Neural cell (in vitro differentiated cells): Measurements from ENCODE around the gene MSI1. TPM values are rescaled to one million over a fixed set of nuclear protein-coding genes. Genes with fewer than 3 reads are reported as not detected.

ENCODE experiments used
- H2AFZ ChIP-seq: fragments of 200-600, 300-800 bp; sonication (generic), shearing (Covaris generic); 2 replicates; pipeline ENCODE4 v1.6.0; 2014; ENCODE audit warnings: low read depth, mild to moderate bottlenecking, antibody characterized with exemption, low read length, moderate library complexity
- H3F3A ChIP-seq: fragments of 200-600 bp; shearing (Covaris generic); 2 replicates; pipeline ENCODE4 v1.6.1; 2016; ENCODE audit warnings: mild to moderate bottlenecking, moderate library complexity, mixed read lengths, antibody characterized with exemption, low read length; ENCODE audit not compliant: insufficient read depth, poor library complexity, severe bottlenecking
- H3K27ac ChIP-seq: fragments of 200-600, 300-800 bp; sonication (generic), shearing (Covaris generic); 2 replicates; pipeline ENCODE4 v1.5.1; 2014; ENCODE audit warnings: mild to moderate bottlenecking, low read length, moderate library complexity
- H3K27me3 ChIP-seq: fragments of 300-800, 200-600 bp; sonication (generic), shearing (Covaris generic); 2 replicates; pipeline ENCODE4 v1.6.0; 2014; ENCODE audit warnings: mild to moderate bottlenecking, low read depth, low read length, moderate library complexity; ENCODE audit not compliant: insufficient read depth
- H3K36me3 ChIP-seq: fragments of 300-800, 200-600 bp; sonication (generic), shearing (Covaris generic); 2 replicates; pipeline ENCODE4 v1.5.1; 2014; ENCODE audit warnings: mild to moderate bottlenecking, antibody characterized with exemption, low read length, moderate library complexity; ENCODE audit not compliant: insufficient read depth
- H3K4me2 ChIP-seq: fragments of 300-800, 200-600 bp; sonication (generic), shearing (Covaris generic); 2 replicates; pipeline ENCODE4 v1.6.0; 2014; ENCODE audit warnings: mild to moderate bottlenecking, low read length
- H3K4me3 ChIP-seq: fragments of 300-800, 200-600 bp; sonication (generic), shearing (Covaris generic); 2 replicates; pipeline ENCODE4 v1.5.1; 2014; ENCODE audit warnings: mild to moderate bottlenecking, low read length, moderate library complexity
- H3K79me2 ChIP-seq: fragments of 200-600 bp; shearing (Covaris generic); replicated peaks from 2 replicates; pipeline ENCODE4 v1.6.0; 2014; ENCODE audit warnings: mild to moderate bottlenecking, low read length, moderate library complexity; ENCODE audit not compliant: insufficient read depth
- H3K9ac ChIP-seq: fragments of 300-800, 200-600 bp; sonication (generic), shearing (Covaris generic); 2 replicates; pipeline ENCODE4 v1.6.1; 2016; ENCODE audit warnings: mild to moderate bottlenecking, low read length, mixed read lengths
- H3K9me2 ChIP-seq: fragments of 200-600 bp; shearing (Covaris generic); 2 replicates; pipeline ENCODE4 v1.6.1; 2016; ENCODE audit warnings: mild to moderate bottlenecking, low read length, mixed read lengths; ENCODE audit not compliant: insufficient read depth
- H3K9me3 ChIP-seq: fragments of 200-600, 300-800 bp; sonication (generic), shearing (Covaris generic); 2 replicates; pipeline ENCODE4 v1.6.1; 2016; ENCODE audit warnings: mild to moderate bottlenecking, mixed run types, low read length, moderate library complexity, mixed read lengths
- H4K20me1 ChIP-seq: fragments of 200-600 bp; shearing (Covaris generic); 2 replicates; pipeline ENCODE4 v1.6.1; 2016; ENCODE audit warnings: mild to moderate bottlenecking, mixed run types; ENCODE audit not compliant: insufficient read depth
- CTCF ChIP-seq: fragments of 450-650 bp; IDR thresholded peaks from 2 replicates; pipeline ENCODE4 v1.5.1; 2014; ENCODE audit warnings: antibody characterized with exemption, mild to moderate bottlenecking, moderate library complexity; ENCODE audit not compliant: poor library complexity, severe bottlenecking
- EP300 ChIP-seq: fragments of 450-650 bp; conservative IDR thresholded peaks from 2 replicates; pipeline ENCODE4 v1.6.1; 2014; ENCODE audit warnings: antibody characterized with exemption, mild to moderate bottlenecking, moderate library complexity; ENCODE audit not compliant: poor library complexity, severe bottlenecking
- EZH2 ChIP-seq: fragments of 200-600, 300-800 bp; shearing (Covaris generic), sonication (generic); IDR thresholded peaks from 2 replicates; pipeline ENCODE4 v1.6.1; 2014; ENCODE audit warnings: antibody characterized with exemption, low read length, borderline replicate concordance, mild to moderate bottlenecking; ENCODE audit not compliant: insufficient read depth, poor library complexity, severe bottlenecking
- MXI1 ChIP-seq: fragments of 450-650 bp; conservative IDR thresholded peaks from 2 replicates; pipeline ENCODE4 v1.6.1; 2014; ENCODE audit warnings: antibody characterized with exemption, mild to moderate bottlenecking; ENCODE audit not compliant: poor library complexity, severe bottlenecking
- POLR2AphosphoS5 ChIP-seq: IDR thresholded peaks from 2 replicates; pipeline ENCODE4 v1.6.1; 2012
- RAD21 ChIP-seq: fragments of 450-650 bp; conservative IDR thresholded peaks from 2 replicates; pipeline ENCODE4 v1.6.1; 2014; ENCODE audit warnings: antibody characterized with exemption, mild to moderate bottlenecking, moderate library complexity
- SMC3 ChIP-seq: fragments of 450-650 bp; conservative IDR thresholded peaks from 2 replicates; pipeline ENCODE4 v1.6.1; 2014; ENCODE audit warnings: antibody characterized with exemption, mild to moderate bottlenecking, moderate library complexity; ENCODE audit not compliant: poor library complexity
- TAF1 ChIP-seq: IDR thresholded peaks from 2 replicates; pipeline ENCODE4 v1.6.1; 2012; ENCODE audit warnings: low read depth
- polyA plus RNA-seq: library from polyadenylated mRNA; depleted of rRNA; stranded (reverse); fragments of >200 nt; gene quantifications from 2 replicates; pipeline ENCODE4 v1.2.3, GENCODE V29; 2014
- TF ChIP-seq, protein P1 (sequence below): IDR thresholded peaks from 2 replicates; pipeline ENCODE4 v1.6.1; 2012; ENCODE audit warnings: borderline replicate concordance

Gene MSI1
- polyA plus RNA-seq, 1 donor from 2014 or later, result 7.5 TPM

DNA sequence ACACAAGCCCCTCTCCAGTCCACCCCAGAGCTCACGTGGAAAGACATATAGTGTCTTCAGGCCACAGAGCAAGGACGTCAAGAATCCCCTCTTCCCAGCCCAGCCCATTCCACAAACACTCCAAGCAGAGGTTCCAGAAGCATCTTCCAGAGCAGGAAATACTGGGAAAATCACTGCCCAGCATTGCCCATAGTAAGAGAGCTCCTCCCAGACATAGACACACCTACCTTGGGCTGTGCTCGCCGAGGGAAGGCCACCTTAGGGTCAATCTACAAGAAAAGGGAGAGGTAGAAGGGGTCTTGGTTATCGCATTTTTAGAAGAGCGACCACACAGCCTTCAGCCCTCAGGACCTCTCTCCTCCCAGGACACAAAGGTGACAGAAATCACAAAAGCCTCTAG, 4.5 kb downstream of the MSI1 start:
- peaks cover 4% of the 10 kb centered on the region for H3K36me3 ChIP-seq
- H3K4me3 ChIP-seq, result no peak overlapping the region
- no peaks in the 10 kb centered on the region for H4K20me1 ChIP-seq
- TF ChIP-seq CTCF, result no peak
- TF ChIP-seq SMC3, result no peak
- TF ChIP-seq EZH2, result no peak
- TF ChIP-seq MXI1, result no peak
- TF ChIP-seq EP300, result no peak
- TF ChIP-seq, protein P1, sequence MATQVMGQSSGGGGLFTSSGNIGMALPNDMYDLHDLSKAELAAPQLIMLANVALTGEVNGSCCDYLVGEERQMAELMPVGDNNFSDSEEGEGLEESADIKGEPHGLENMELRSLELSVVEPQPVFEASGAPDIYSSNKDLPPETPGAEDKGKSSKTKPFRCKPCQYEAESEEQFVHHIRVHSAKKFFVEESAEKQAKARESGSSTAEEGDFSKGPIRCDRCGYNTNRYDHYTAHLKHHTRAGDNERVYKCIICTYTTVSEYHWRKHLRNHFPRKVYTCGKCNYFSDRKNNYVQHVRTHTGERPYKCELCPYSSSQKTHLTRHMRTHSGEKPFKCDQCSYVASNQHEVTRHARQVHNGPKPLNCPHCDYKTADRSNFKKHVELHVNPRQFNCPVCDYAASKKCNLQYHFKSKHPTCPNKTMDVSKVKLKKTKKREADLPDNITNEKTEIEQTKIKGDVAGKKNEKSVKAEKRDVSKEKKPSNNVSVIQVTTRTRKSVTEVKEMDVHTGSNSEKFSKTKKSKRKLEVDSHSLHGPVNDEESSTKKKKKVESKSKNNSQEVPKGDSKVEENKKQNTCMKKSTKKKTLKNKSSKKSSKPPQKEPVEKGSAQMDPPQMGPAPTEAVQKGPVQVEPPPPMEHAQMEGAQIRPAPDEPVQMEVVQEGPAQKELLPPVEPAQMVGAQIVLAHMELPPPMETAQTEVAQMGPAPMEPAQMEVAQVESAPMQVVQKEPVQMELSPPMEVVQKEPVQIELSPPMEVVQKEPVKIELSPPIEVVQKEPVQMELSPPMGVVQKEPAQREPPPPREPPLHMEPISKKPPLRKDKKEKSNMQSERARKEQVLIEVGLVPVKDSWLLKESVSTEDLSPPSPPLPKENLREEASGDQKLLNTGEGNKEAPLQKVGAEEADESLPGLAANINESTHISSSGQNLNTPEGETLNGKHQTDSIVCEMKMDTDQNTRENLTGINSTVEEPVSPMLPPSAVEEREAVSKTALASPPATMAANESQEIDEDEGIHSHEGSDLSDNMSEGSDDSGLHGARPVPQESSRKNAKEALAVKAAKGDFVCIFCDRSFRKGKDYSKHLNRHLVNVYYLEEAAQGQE, result no peak
- no peak overlapping the region for H2AFZ ChIP-seq
- H3K9ac ChIP-seq, result no peak overlapping the region
- H3K27ac ChIP-seq, result no peak overlapping the region
- no peaks in the 10 kb centered on the region for H3K9me2 ChIP-seq
- no peaks in the 10 kb centered on the region for H3K27me3 ChIP-seq
- peaks cover 15% of the 10 kb centered on the region for H3F3A ChIP-seq
- H3K4me2 ChIP-seq, result no peak overlapping the region
- H3K79me2 ChIP-seq, result peaks cover 68% of the 10 kb centered on the region
- no peaks in the 10 kb centered on the region for H3K9me3 ChIP-seq

DNA sequence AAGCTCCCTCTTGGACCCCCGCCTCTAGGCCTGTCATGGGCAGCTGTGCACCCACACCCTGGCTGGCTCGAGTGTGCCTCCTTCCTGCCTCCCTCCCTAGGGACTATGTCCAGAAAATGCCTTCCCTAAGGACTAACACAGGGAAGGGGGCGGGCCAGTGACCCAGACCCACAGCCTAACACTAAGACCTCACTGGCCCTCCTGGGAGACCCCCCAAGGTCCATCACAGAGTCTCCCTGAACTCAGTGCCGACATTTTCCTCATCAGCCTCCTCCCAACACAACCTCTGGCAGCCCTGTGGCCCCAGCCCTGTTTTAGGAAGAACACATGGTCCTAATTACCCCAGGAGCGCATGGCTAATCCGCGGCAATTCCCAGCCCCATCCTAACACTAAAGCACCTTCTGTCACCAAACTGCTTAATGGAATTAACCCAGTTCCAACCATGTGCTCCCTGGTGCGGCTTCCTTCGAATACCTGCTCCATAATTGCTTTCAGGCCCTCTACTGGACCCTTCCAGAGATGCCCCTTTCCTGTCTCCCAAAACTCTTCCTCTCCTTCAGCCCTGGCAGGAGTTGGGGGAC, 5.6 kb downstream of the MSI1 start:
- TF ChIP-seq, protein P1, result no peak
- TF ChIP-seq POLR2AphosphoS5, result no peak
- no peak for TF ChIP-seq RAD21
- no peak for TF ChIP-seq EZH2
- no peak for TF ChIP-seq CTCF
- TF ChIP-seq SMC3, result no peak
- TF ChIP-seq EP300, result no peak
- TF ChIP-seq MXI1, result no peak
- no peak for TF ChIP-seq TAF1
- peak overlapping the region; percentile 100 for H3K27ac ChIP-seq
- H3K4me2 ChIP-seq, result no peak overlapping the region
- H4K20me1 ChIP-seq, result no peaks in the 10 kb centered on the region
- no peaks in the 10 kb centered on the region for H3K27me3 ChIP-seq
- H3K9ac ChIP-seq, result peak overlapping the region; percentile 95
- no peak overlapping the region for H2AFZ ChIP-seq
- H3K9me3 ChIP-seq, result no peaks in the 10 kb centered on the region
- no peak overlapping the region for H3K4me3 ChIP-seq
- no peaks in the 10 kb centered on the region for H3K9me2 ChIP-seq
- H3K36me3 ChIP-seq, result peaks cover 4% of the 10 kb centered on the region
- peaks cover 15% of the 10 kb centered on the region for H3F3A ChIP-seq
- peaks cover 66% of the 10 kb centered on the region for H3K79me2 ChIP-seq
